ENCODE data around the gene TM9SF1.

GRCh38 chr14:24219521-24219920 lies 24.3 kb upstream of the TM9SF1 start:
- TF ChIP-seq CTCF (IDR thresholded peaks at IDR 0.05) (no peak), POLR2A (IDR thresholded peaks at IDR 0.05) (no peak)
